HCT116 (cell line): ENCODE data around the gene CTNND2. TPM values are rescaled to one million over a fixed set of nuclear protein-coding genes. Genes with fewer than 3 reads are reported as not detected.

Source experiments
- ATAC-seq: fragments of 200-7000 bp; cut with Tn5 transposase; 2 replicates; pipeline ENCODE4 v1.9.1; 2020; ENCODE audit warnings: mild to moderate bottlenecking, moderate library complexity
- BruUV-seq: library from RNA; stranded (reverse); fragments of 400-500 nt; replicated peaks from 2 replicates; lab custom pipeline; 2021; lab: Mats Ljungman, UMichigan
- CTCF ChIA-PET: fragments of 300-600 bp; sonication (Branson Sonifier 250); formaldehyde crosslinking; loops from one replicate; lab custom pipeline; 2021; ENCODE audit warnings: antibody characterized with exemption; lab: Charles Lee
- POLR2A ChIA-PET: fragments of 300-600, 350-600 bp; sonication (Branson Sonifier 250); formaldehyde crosslinking; loops from one replicate; lab custom pipeline; 2021; ENCODE audit warnings: antibody characterized with exemption; lab: Charles Lee
- RAD21 ChIA-PET, 2 experiments: fragments of 300-600 bp; sonication (Branson Sonifier 250); formaldehyde crosslinking; loops; one replicate each; lab custom pipeline; 2023; ENCODE audit warnings: low total read pairs in 2 of 2; ENCODE audit not compliant: uncharacterized antibody in 2 of 2, unreplicated experiment in 2 of 2, low non-redundant PET in 1 of 2; lab: Charles Lee
- DNase-seq: peaks from one replicate; pipeline ENCODE4 v3.0.0-alpha.2; 2010; ENCODE audit warnings: low read depth, low spot score
- H2AFZ ChIP-seq: fragments of 200-600 bp; shearing (Covaris generic), sonication (generic); 2 replicates; pipeline ENCODE4 v1.6.1; 2017; ENCODE audit warnings: low read depth, mixed run types, mixed read lengths, antibody characterized with exemption, low read length; ENCODE audit not compliant: poor library complexity, severe bottlenecking
- H3K27ac ChIP-seq: 2 replicates; pipeline ENCODE4 v1.5.1; 2012; ENCODE audit warnings: low read depth, low read length
- H3K27me3 ChIP-seq: fragments of 200-600 bp; sonication (generic); 2 replicates; pipeline ENCODE4 v1.6.1; 2016; ENCODE audit warnings: mixed run types, low read length, mixed read lengths; ENCODE audit not compliant: insufficient read depth
- H3K36me3 ChIP-seq, 2 experiments: fragments of 200-500 bp in 1 of 2; fragments of 200-600 bp in 1 of 2; sonication (Bioruptor generic) in 1 of 2; sonication (generic) in 1 of 2; 2 replicates each; pipeline versions ENCODE4 v1.5.1 to v1.6.1; 2014 to 2016; ENCODE audit warnings: low read length in 2 of 2, inconsistent platforms in 1 of 2, mixed read lengths in 1 of 2, mixed run types in 1 of 2; ENCODE audit not compliant: insufficient read depth in 2 of 2, control insufficient read depth in 1 of 2
- H3K4me1 ChIP-seq, 2 experiments: fragments of 200-600 bp in 1 of 2; sonication (generic) in 1 of 2; 2 replicates each; pipeline versions ENCODE4 v1.5.1 to v1.6.1; 2012 to 2017; ENCODE audit warnings: low read length in 2 of 2, inconsistent platforms in 1 of 2, mild to moderate bottlenecking in 1 of 2, mixed read lengths in 1 of 2, mixed run types in 1 of 2, moderate library complexity in 1 of 2; ENCODE audit not compliant: insufficient read depth in 2 of 2, control insufficient read depth in 1 of 2
- H3K4me2 ChIP-seq: fragments of 200-600 bp; sonication (generic); 2 replicates; pipeline ENCODE4 v1.6.1; 2017; ENCODE audit warnings: mixed run types, low read length, mixed read lengths
- H3K4me3 ChIP-seq, 2 experiments: fragments of 200-600 bp in 1 of 2; sonication (generic) in 1 of 2; replicated peaks in 1 of 2; 2 replicates each; pipeline ENCODE4 v1.5.1; 2011 to 2016; ENCODE audit warnings: low read length in 2 of 2, control low read depth in 1 of 2, low read depth in 1 of 2, mild to moderate bottlenecking in 1 of 2, mixed read lengths in 1 of 2, mixed run types in 1 of 2
- H3K79me2 ChIP-seq: fragments of 200-600 bp; sonication (generic); 2 replicates; pipeline ENCODE4 v1.6.1; 2017; ENCODE audit warnings: mild to moderate bottlenecking, mixed run types, low read length, moderate library complexity, mixed read lengths; ENCODE audit not compliant: insufficient read depth
- H3K9ac ChIP-seq: fragments of 200-600 bp; sonication (generic); 2 replicates; pipeline ENCODE4 v1.6.1; 2016; ENCODE audit warnings: low read length, mixed read lengths
- H3K9me2 ChIP-seq: fragments of 200-600 bp; sonication (generic), shearing (Covaris generic); 2 replicates; pipeline ENCODE4 v1.6.1; 2017; ENCODE audit warnings: mixed run types, mild to moderate bottlenecking, moderate library complexity; ENCODE audit not compliant: insufficient read depth
- H3K9me3 ChIP-seq, 2 experiments: fragments of 200-500 bp in 1 of 2; fragments of 200-600 bp in 1 of 2; sonication (Bioruptor generic) in 1 of 2; sonication (generic) in 1 of 2; 2 replicates each; pipeline ENCODE4 v1.6.1; 2014 to 2017; ENCODE audit warnings: low read length in 2 of 2, mixed read lengths in 2 of 2, inconsistent platforms in 1 of 2, low read depth in 1 of 2, mild to moderate bottlenecking in 1 of 2, mixed run types in 1 of 2, moderate library complexity in 1 of 2; ENCODE audit not compliant: control insufficient read depth in 1 of 2, insufficient read depth in 1 of 2
- H4K20me1 ChIP-seq: fragments of 200-600 bp; sonication (generic), shearing (Covaris generic); 2 replicates; pipeline ENCODE4 v1.6.1; 2017; ENCODE audit warnings: mixed run types, mild to moderate bottlenecking, moderate library complexity; ENCODE audit not compliant: insufficient read depth
- CBX3 ChIP-seq: IDR thresholded peaks from 2 replicates; pipeline ENCODE4 v1.6.1; 2012; ENCODE audit warnings: low read depth
- POLR2A ChIP-seq: IDR thresholded peaks from 2 replicates; pipeline ENCODE4 v1.7.0; 2011; ENCODE audit warnings: borderline replicate concordance; ENCODE audit not compliant: insufficient read depth, insufficient read length; ENCODE audit errors: extremely low read depth
- POLR2AphosphoS5 ChIP-seq: IDR thresholded peaks from 2 replicates; pipeline ENCODE4 v1.6.1; 2011; ENCODE audit warnings: mild to moderate bottlenecking, low read depth, low read length, moderate library complexity
- SRF ChIP-seq: IDR thresholded peaks from 2 replicates; pipeline ENCODE4 v1.6.1; 2012; ENCODE audit warnings: low read depth
- intact Hi-C: fragments of 100-400 bp; cut with micrococcal nuclease; formaldehyde crosslinking; loops from 2 replicates; pipeline ENCODE4 v1.10.0; 2022
- total RNA-seq: library from RNA; stranded (reverse); gene quantifications from one replicate; pipeline ENCODE4 v1.2.1, GENCODE V29; 2021; ENCODE audit not compliant: unreplicated experiment
- TF ChIP-seq, protein P1 (sequence below): IDR thresholded peaks from 2 replicates; pipeline ENCODE4 v1.6.1; 2012; ENCODE audit warnings: low read depth

CTNND2 gene
- total RNA-seq, 1 experiment from 2014 or later, result not detected

- ATAC-seq, result no peak
- intact Hi-C loops, result no loop called here
- BruUV-seq, result no TSS peak
- no peak overlapping the region for H2AFZ ChIP-seq
- POLR2A ChIA-PET, result no interaction called here
- no peaks in the 10 kb centered on the region for H3K27me3 ChIP-seq
- CTCF ChIA-PET, result no interaction called here
- no peak for DNase-seq
- no peak overlapping the region for H3K4me2 ChIP-seq
- RAD21 ChIA-PET, result no interaction called here
- H3K9me2 ChIP-seq, result no peaks in the 10 kb centered on the region
- no peaks in the 10 kb centered on the region for H3K4me1 ChIP-seq
- no peak overlapping the region for H3K4me3 ChIP-seq
- no peak overlapping the region for H3K27ac ChIP-seq
- no peak overlapping the region for H3K9ac ChIP-seq
- no peak for TF ChIP-seq CBX3
- no peak for TF ChIP-seq SRF
- H3K36me3 ChIP-seq, result no peaks in the 10 kb centered on the region
- H3K79me2 ChIP-seq, result no peaks in the 10 kb centered on the region
- H4K20me1 ChIP-seq, result no peaks in the 10 kb centered on the region
- peaks cover 10 to 25% of the 10 kb centered on the region in 2 experiments; a peak in 2 of 4 replicates for H3K9me3 ChIP-seq
These were observed 169.9 kb downstream of the CTNND2 start for GRCh38 chr5:11734369-11734768.

DNA sequence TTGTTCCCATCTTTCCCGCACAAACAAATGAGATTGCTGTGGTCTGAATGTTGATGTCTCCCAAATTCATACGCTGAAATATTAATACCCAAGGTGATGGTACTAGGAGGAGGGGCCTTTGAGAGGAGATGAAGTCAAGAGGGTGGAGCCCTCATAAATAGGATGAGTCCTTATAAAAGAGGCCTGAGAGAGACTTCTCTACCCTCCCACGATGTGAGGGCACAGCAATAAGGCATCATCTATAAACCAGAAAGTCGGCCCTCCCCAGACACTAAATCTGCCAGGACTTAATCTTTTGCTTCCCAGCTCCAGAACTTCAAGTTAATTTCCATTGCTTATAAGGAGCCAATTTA lies 170.4 kb downstream of the CTNND2 start:
- no peak for DNase-seq
- H3K9me3 ChIP-seq, result peaks cover 10 to 23% of the 10 kb centered on the region in 2 experiments; a peak in 2 of 4 replicates
- H3K4me1 ChIP-seq, result no peaks in the 10 kb centered on the region
- ChIA-PET POLR2A (no interaction called here), CTCF (no interaction called here), RAD21 (no interaction called here)
- H3K27me3 ChIP-seq, result no peaks in the 10 kb centered on the region
- no peak overlapping the region for H3K27ac ChIP-seq
- no peaks in the 10 kb centered on the region for H4K20me1 ChIP-seq
- BruUV-seq, result no TSS peak
- no peak overlapping the region for H2AFZ ChIP-seq
- H3K79me2 ChIP-seq, result no peaks in the 10 kb centered on the region
- H3K4me3 ChIP-seq, result no peak overlapping the region
- H3K9ac ChIP-seq, result no peak overlapping the region
- TF ChIP-seq, protein P1, sequence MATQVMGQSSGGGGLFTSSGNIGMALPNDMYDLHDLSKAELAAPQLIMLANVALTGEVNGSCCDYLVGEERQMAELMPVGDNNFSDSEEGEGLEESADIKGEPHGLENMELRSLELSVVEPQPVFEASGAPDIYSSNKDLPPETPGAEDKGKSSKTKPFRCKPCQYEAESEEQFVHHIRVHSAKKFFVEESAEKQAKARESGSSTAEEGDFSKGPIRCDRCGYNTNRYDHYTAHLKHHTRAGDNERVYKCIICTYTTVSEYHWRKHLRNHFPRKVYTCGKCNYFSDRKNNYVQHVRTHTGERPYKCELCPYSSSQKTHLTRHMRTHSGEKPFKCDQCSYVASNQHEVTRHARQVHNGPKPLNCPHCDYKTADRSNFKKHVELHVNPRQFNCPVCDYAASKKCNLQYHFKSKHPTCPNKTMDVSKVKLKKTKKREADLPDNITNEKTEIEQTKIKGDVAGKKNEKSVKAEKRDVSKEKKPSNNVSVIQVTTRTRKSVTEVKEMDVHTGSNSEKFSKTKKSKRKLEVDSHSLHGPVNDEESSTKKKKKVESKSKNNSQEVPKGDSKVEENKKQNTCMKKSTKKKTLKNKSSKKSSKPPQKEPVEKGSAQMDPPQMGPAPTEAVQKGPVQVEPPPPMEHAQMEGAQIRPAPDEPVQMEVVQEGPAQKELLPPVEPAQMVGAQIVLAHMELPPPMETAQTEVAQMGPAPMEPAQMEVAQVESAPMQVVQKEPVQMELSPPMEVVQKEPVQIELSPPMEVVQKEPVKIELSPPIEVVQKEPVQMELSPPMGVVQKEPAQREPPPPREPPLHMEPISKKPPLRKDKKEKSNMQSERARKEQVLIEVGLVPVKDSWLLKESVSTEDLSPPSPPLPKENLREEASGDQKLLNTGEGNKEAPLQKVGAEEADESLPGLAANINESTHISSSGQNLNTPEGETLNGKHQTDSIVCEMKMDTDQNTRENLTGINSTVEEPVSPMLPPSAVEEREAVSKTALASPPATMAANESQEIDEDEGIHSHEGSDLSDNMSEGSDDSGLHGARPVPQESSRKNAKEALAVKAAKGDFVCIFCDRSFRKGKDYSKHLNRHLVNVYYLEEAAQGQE, result no peak
- TF ChIP-seq POLR2AphosphoS5 (no peak), POLR2A (no peak), SRF (no peak), CBX3 (no peak)
- no peak overlapping the region for H3K4me2 ChIP-seq
- ATAC-seq, result no peak
- no peaks in the 10 kb centered on the region for H3K36me3 ChIP-seq
- intact Hi-C loops, result no loop called here
- H3K9me2 ChIP-seq, result no peaks in the 10 kb centered on the region
